Stimulated activated CD8-positive, alpha-beta memory T cell treated with anti-CD3 and anti-CD28 coated beads, Interleukin-15, amount 100 ng/mL, for 48 hours (primary cell): ENCODE data around the gene INA.
"Not testable (repeated sequence)": the region's sequence is repeated elsewhere in the genome, so short reads cannot be mapped to it uniquely, and the experiment has no call there.

Source experiments
- DNase-seq, 2 donors: peaks; one replicate each; pipeline ENCODE4 v3.0.0-alpha.2; 2020; ENCODE audit warnings: low read depth in 2 of 2

INA gene

DNA sequence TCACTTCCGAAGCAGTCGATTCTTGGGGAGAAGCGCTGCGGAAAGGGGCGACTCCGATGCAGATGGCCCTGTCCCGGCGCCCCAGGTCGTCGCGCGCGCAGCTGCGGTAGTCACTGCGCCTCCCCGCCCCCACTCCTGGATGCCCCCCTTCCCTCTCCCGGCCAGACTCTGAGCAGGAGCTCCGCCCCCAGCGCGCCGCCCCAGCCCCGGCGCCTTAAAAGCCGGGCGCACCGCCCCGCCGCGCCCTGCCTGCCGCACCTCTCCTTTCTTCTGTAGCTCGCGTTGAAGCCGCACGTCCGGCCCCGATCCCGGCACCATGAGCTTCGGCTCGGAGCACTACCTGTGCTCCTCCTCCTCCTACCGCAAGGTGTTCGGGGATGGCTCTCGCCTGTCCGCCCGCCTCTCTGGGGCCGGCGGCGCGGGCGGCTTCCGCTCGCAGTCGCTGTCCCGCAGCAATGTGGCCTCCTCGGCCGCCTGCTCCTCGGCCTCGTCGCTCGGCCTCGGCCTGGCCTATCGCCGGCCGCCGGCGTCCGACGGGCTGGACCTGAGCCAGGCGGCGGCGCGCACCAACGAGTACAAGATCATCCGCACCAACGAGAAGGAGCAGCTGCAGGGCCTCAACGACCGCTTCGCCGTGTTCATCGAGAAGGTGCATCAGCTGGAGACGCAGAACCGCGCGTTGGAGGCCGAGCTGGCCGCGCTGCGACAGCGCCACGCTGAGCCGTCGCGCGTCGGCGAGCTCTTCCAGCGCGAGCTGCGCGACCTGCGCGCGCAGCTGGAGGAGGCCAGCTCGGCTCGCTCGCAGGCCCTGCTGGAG, at the start of gene INA:
TSS of gene INA (plus strand) at position 243 of the 817 bp plus-strand sequence. CDS start at position 317, 74 bp downstream.
- DNase-seq: peak; percentile 15 to 23

DNA sequence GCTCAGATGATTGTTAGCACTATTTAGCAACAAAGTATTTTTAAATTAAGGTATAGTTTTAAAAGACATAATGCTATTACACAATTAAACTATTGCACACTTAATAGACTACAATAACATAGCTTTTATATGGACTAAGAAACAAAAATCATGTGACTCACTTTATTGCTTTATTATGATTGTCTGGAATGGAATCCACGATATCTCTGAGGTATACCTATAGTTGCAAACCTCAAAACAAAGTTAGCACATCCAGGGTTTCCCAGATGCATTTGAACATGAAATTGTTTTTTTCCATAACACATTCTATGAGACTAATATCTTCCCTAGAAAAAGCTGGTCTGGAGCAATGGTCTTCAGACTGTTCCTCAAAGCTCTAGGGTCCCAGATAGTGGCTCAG, 49.5 kb upstream of the INA start:
- no peak for DNase-seq

DNA sequence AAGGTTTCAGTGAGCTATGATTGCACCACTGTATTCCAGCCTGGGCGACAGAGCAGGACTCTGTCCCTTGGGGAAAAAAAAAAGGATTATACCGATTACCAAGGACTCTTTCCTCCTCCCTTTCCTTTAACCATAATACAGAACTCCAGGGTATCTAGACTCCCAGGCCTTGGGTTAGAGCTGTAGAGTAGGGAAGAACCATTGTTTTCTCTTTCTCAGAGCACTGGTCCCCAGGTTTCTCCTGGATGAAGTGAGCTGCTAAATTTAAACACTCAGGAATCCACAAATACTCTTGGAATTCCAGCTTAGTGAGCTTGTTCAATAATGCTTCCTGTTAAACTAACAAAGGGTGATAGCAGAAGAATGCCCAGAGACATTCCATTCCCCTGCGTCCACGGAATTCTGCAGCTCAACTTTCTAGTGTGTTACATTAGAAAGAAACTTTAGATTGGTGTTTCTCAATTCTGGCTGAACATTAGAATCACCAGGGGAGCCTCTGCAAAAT, 45.8 kb upstream of the INA start:
- DNase-seq: no peak

DNA sequence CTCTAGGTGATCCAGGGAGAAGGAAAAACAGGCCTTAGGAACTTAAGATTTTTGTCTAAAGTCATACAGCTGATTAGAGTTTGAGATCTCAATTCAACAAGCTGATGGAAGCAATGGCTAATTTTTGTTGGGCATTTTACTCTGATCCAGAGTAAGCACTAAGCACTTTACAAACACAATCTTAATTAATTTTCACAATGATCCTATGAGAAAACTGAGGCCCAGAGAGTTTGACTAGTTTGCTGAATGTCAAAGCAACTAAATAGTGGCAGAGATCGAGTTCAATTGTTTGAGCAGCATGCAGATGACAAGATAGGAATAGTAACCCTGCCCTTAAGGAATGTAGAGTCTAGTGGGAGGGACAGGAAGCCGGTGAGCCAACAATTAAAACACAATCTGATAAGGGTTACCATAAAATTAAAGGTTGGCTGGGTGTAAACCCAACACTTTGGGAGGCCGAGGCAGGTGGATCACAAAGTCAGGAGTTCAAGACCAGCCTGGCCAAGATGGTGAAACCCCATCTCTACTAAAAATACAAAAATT, 44.7 kb upstream of the INA start:
- DNase-seq: no peak

DNA sequence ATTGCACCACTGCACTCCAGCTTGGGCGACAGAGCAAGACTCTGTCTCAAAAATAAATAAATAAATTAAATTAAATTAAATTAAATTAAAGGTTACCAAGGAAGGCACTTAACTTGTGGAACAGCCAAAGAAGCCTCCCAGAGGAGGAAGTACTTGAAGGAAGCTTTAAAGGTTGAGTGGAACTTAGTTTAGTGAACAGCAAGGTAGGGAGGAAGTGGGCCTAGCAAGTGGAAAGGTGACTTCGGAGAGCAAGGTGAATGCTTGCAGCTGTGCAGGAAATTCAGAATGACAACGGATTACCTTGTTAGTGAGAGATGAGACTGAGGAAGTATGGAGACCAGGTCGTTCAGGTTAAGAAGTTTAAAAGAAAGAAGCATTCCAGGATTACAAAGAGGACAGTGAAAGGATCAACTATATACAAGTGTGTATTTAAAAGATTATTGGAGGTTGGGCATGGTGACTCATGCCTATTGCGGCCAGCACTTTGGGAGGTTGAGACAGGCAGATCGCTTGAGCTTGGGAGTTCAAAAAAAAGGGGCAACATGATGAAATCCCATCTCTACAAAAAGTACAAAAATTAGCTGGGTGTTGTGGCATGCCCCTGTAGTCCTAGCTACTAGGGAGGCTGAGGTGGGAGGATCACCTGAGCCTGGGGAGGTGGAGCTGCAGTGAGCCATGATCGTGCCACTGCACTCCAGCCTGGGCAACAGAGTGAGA, 44.0 kb upstream of the INA start:
- DNase-seq: no peak

DNA sequence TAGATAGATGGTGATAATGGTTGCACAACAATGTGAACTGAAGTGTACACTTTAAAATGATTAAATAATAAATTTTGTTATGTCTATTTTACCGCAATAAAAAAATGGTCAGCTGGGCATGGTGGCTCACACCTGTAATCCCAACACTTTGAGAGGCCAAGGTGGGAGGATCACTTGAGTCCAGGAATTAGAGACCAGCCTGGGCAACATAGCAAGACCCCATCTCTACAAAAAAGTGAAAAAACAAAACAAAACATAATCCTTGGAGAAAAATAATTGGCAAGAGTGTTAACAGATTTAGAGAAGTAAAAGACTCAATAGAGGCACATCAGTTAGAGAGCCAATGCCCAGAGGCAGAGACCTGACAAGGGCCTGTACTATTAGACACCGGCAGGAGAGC, 41.2 kb upstream of the INA start:
- no peak for DNase-seq

DNA sequence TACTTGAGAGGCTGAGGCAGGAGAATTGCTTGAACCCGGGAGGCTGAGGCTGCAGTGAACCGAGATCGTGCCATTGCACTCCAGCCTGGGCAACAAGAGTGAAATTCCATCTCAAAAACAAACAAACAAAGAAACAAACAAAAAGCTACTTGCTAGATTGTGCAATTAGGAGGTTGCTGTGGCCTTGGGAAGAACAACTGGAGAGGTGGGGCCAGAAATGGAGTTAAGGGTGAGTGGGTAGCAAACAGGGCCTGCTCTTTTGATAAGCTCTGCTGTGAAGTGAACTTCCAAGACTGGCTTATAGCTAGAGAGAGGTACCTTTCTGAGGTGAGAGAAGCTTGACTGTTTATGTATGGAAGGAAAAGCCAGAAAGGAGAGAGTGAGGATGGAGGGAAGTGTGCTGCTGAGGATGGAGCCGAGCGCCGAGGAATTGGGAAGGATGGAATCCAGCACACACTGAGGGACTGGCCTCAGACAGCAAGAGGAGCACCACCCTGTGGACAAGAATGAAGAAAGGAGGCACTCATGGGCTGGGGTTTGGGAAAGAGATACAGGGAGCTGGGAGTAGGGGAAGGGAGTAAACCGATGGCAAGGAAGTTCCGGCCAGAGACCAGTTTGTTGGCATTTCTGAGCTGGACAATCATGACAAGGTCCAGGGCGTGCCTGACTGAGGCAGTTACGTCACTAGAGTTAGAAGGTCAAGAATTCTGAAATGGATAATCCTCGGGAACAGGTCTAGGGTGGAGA, 38.3 kb upstream of the INA start:
- no peak for DNase-seq

DNA sequence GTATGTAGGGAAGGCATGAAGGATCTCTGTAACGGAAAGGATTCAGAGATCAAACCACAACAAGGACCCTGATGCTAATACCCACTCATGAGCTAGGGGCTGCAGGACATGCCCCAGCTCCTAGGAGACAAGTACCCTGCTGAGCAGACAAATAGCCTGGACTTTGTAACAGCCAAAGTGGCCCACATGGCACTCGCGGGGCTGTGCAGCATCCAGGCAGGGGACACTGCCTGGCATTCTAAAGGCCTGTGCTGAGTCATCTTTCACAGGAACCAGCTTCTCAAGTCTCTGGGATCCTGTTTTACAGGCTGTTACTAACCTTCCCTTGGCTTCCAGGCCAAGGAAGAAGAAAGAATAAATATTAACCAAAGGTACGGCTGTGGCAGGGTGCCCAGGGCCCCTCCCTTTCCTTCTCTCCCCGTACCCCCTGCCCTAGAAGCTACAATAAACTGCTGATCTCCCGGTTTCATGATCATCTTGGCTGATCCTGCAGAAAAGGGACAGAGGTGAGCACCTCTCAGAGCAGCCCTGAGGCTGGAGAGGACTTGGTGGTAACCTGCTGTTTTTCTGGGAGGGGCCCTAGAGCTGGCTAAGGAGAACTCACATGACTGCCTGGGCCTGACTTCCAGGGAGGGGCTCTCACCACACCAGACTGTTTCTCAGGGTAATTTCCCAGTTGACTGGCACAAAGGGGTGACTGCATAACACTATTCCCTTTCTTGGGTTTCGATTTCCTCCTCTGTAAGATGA, 35.5 kb upstream of the INA start:
- no peak for DNase-seq

DNA sequence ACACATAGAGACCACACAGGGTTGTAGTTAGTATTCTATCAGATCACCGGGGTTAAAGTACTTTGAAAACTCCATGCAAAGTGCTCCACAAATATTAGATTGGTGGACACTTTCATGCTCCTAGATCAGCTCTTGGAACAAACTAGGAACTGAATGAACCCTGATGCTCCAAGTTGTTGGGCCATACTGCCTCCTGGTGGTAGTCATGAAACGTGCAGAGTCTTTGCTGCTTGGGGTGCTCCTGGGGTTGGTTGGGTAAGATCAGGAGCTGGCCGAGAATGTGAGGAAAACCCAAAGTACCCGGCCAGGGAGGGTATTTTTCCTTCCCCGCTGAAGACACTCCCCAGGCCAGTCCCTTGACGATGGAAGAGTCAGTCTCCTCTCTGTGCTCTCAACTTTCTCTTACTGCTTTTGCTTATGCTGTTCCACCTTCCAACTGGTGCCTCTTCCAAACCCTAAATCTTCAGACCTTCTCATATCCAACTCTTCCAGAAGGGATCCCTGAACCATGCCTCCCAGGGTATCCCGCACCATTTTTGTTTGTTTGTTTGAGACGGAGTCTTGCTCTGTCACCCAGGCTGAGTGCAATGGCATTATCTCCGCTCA, 32.2 kb upstream of the INA start:
- DNase-seq: peak; percentile 19 to 22

DNA sequence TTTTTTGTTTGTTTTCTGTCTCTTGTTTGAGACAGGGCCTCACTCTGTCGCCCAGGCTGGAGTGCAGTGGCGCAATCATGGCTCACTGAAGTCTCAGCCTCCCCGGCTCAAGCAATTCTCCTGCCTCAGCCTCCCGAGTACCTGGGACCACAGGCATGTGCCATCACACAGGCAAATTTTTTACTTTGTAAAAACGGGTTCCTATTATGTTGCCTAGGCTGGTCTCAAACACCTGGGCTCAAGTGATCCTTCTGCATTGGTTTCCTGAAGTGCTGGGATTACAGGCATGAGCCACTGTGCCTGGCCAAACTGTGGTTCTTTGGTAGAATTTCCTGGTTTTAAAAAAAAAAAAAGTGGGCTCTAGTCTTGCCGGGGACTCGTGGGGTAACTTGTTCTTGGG, 31.4 kb upstream of the INA start, which contains the start of gene RPEL1:
TSS of gene RPEL1 (plus strand) at position 301 of the 400 bp plus-strand sequence. CDS start 110 bp downstream, outside the sequence.
- DNase-seq: not testable (repeated sequence)

DNA sequence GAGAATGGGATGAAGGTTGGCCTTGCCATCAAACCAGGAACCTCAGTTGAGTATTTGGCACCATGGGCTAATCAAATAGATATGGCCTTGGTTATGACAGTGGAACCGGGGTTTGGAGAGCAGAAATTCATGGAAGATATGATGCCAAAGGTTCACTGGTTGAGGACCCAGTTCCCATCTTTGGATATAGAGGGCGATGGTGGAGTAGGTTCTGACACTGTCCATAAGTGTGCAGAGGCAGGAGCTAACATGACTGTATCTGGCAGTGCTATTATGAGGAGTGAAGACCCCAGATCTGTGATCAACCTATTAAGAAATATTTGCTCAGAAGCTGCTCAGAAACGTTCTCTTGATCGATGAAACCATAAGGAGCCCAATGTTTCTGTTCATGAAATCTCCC, 30.6 kb upstream of the INA start:
- no peak for DNase-seq

DNA sequence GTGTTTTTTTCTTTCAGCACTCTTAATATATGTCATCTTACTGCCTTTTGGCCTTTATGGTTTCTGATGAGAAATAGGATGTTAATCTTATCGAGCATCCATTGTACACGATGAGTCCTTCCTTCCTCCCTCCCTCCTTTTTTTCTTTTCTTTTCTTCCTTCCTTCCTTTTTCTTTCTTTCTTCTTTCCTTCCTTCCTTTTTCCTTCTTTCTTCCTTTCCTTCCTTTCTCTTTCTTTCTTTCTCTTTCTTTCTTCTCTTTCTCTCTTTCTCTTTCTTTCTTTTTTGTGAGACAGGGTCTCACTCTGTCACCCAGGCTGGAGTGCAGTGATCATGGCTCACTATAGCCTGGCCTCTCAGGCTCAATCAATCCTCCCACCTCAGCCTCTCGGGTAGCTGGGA, 22.8 kb upstream of the INA start:
- DNase-seq: no peak

DNA sequence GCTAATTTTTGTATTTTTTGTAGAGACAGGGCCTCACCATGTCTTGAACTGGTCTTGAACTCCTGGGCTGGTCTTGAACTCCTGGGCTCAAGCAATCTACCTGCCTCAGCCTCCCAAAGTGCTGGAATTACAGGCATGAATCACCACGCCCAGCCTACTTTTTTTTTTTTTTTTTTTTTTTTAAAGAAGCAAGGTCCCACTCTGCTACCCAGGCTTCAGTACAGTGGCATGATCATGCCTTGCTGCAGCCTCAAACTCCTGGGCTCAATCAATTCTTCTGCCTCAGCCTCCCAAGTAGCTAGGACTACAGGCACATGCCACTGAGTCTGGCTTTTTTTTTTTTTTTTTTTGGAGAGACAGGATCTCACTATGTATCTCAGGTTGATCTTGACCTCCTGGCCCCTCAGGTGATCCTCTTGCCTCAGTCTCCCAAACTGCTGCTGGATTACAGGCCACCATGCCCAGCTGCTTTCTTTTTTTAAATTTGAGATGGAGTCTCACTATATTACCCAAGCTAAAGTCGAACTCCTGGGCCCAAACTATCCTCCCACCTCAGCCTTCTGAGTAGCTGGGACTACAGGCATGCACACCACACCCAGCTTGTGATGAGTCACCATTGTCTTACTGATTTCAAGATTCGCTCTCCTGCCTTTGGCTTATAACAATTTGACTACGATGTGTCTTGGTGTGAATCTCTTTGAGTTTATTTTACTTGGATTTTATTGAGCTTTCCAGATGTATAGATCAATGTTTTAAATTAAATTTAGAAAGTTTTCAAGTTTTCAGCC, 22.2 kb upstream of the INA start:
- DNase-seq: no peak

DNA sequence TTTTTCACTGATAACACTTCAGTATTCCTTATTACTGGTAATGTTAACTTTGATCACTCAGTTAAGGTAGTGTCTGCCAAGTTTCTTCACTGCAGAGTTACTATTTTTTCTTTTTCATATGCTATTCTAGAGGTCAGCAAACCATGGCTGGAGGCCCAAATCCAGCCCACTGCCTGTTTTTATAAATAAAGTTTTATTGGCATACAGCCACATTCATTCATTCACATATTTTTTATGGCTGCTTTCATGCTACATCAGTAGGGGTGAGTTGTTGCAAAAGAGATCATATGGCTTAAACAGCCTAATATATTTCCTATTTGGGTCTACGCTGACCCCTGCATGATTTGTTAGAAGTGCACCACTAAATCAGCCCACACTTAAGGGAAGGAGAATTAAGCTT, 20.3 kb upstream of the INA start:
- DNase-seq: no peak

DNA sequence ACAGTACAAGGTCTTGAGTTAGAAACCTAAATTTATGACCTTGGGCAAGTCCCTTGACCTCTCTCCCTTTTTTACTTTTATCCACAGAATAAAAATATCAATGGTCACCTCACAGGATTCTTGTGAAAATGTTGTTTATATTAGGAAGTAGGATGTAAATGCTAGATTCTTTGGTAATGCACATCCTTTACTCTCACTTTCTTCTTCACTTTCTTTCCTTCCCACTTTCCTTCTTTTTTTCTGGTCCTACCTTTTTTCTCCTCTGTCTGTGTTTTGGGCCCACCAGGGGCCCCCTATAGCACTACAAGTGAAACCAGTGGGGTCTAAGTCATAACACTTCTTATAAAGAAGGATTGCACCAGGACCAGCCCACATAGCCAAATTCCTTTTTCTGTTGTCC, 19.1 kb upstream of the INA start:
- DNase-seq: no peak

DNA sequence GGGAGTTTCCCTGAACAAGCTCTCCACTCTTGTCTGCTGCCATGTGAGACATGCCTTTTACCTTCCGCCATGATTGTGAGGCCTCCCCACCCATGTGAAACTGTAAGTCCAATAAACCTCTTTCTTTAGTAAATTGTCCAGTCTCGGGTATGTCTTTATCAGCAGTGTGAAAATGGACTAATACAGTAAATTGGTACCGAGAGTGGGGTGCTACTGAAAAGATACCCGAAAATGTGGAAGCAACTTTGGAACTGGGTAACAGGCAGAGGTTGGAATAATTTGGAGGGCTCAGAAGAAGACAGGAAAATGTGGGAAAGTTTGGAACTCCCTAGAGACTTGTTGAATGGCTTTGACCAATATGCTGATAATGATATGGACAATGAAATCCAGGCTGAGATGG, 18.0 kb upstream of the INA start:
- DNase-seq: not testable (repeated sequence)

DNA sequence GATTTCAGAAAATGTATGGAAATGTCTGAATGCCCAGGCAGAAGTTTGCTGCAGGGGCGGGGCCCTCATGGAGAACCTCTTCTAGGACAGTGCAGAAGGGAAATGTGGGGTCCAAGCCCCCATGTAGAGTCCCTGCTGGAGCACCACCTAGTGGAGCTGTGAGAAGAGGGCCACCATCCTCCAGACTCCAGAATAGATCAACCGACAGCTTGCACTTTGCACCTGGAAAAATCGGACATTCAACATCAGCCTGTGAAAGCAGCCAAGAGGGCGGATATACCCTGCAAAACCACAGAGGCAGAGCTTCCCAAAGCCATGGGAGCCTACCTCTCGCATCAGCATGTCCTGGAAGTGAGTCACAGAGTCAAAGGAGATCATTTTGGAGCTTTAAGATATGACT, 16.9 kb upstream of the INA start:
- DNase-seq: no peak

DNA sequence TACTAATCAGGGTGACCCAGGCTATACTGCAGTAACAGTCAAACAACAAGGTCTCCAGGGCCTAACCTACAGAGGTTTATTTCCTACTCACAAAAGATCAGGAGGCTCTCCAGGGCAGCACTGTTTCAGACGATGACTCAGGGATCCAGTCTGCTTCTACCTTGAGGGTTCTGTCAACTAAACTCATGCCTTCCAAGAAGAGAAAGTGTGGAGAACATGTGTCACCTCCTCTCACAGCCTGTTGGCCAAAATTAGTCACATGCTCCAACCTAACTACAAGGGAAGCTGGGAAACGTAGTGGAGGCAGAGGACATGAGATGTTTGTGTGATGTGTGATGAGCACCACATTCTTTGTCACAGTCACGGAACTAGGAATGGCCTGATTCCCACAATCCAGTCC, 14.7 kb upstream of the INA start:
- no peak for DNase-seq

DNA sequence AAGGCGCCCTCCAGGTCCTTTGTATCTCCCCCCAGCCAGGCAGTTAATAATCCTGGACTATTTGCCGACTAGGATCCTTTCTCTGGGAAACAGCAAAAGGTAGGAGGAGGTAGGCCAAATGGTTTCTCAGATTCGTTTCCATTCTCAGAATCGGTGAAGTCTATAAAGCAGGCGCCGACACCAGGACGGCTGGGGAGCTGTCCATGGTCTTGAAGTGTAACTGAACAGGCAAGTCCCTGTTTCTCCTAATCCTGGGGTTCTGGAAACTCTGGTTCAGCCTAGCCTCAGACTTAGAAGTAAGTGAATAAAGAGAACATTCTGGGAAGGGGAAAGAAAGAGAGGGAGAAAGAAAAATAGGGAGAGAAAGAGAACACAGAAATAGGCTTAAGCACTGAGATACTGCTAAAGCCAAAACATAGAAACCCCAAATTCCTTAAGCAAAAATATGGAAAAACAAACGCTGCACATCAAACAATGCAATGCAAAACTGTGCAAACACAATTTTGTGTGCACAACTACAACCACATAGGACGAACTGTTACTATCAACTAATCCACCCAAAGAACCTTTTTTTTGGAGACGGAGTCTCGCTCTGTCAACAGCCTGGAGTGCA, 11.1 kb upstream of the INA start:
- no peak for DNase-seq

DNA sequence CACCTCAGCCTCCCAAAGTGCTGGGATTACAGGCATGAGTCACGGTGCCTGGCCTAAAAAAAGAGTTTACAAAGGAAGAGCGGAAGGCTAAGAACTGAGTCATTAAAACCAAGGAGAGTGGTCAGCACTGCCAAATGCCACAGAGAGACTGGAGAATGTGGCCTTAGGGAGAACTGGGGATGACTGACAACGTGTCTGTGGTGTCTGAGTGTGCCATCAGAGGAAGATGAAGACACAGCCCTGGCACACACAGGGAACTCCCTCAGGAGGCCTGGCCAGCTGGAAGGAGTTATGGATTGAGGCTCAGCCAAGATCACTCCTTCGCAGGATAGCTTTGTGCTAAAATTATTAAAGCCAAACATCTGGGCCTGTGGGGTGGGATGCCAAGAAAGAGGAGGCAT, 3.9 kb upstream of the INA start:
- no peak for DNase-seq
